D721Med (cell line): ENCODE results near the gene ADGRL3.

Experiments
- DNase-seq: peaks from one replicate; pipeline ENCODE4 v3.0.0; 2011; ENCODE audit warnings: low spot score; ENCODE audit not compliant: insufficient read length
- FAIRE-seq: peaks from 2 replicates; lab custom pipeline; 2011; peaks lifted over from hg19 to GRCh38; lab: Jason Lieb, UNC
- TF ChIP-seq, protein P1 (sequence below): IDR thresholded peaks from 2 replicates; pipeline ENCODE4 v1.5.1; 2012; ENCODE audit warnings: mild to moderate bottlenecking, control low read depth; ENCODE audit not compliant: insufficient read depth; ENCODE audit errors: missing control alignments

Gene ADGRL3

DNA sequence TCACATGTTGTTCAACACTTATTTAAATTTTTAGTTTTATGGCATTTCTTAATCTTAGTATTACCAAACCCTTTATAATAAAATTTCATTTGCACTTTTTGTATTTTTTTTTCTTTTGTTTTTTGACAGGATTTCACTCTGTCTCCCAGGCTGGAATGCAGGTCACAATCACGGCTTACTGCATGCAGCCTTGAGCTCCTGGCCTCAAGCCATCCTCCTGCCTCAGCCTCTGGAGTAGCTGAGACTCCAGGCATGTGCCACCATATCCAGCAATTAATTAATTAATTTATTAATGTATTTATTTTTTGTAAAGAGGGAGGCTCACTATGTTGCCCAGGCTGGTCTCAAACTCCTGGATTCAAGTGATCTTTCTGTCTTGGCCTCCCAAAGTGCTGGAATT, 133.4 kb downstream of the ADGRL3 start:
- FAIRE-seq (no peak), DNase-seq (no peak)
- TF ChIP-seq, protein P1, sequence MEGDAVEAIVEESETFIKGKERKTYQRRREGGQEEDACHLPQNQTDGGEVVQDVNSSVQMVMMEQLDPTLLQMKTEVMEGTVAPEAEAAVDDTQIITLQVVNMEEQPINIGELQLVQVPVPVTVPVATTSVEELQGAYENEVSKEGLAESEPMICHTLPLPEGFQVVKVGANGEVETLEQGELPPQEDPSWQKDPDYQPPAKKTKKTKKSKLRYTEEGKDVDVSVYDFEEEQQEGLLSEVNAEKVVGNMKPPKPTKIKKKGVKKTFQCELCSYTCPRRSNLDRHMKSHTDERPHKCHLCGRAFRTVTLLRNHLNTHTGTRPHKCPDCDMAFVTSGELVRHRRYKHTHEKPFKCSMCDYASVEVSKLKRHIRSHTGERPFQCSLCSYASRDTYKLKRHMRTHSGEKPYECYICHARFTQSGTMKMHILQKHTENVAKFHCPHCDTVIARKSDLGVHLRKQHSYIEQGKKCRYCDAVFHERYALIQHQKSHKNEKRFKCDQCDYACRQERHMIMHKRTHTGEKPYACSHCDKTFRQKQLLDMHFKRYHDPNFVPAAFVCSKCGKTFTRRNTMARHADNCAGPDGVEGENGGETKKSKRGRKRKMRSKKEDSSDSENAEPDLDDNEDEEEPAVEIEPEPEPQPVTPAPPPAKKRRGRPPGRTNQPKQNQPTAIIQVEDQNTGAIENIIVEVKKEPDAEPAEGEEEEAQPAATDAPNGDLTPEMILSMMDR = no peak

DNA sequence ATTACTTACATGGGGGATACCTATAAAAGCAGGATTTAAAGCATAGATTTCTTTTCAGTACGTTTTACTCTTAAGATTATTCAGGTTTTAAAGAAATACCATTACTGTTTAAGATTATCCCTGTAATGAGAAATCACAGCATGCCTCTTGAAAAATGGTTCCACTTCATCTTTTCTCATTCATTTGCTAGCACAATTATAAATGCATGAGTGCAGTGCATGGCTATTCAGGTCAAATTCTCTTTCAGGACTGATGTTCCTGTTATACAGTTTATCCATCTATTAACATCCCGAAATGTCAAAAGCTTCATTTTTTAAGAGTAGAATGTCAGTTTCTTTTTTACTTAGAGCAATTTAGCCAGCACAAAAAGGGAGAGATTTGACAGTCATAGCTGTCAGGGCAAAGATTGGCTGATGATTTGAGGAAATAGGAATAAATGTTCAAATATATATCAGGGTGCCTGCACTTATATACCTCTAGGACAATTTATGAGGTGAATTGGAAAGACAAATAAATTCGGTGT, 135.2 kb downstream of the ADGRL3 start:
- no peak for FAIRE-seq
- TF ChIP-seq, protein P1 = no peak
- no peak for DNase-seq

DNA sequence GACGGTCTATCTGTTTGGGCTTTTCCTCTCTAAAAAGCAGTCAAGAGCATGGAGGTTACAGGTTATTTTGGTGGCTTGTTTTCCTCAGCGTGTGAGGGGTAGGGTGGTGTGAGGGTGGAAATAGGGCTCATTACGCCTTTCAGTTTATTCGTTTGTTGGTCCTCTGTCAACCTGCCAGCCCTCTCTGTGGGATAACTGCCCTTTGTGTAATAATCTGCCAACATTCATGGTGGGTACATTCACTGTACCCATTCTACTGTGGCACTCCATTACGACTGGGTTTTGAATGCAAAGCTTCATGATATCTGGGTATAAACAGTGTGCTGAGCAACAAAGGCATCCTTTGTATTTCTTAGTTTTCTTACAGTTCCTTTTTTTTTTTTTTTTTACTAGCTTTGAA, 136.4 kb downstream of the ADGRL3 start:
- FAIRE-seq = no peak
- TF ChIP-seq, protein P1 = no peak
- DNase-seq = no peak

DNA sequence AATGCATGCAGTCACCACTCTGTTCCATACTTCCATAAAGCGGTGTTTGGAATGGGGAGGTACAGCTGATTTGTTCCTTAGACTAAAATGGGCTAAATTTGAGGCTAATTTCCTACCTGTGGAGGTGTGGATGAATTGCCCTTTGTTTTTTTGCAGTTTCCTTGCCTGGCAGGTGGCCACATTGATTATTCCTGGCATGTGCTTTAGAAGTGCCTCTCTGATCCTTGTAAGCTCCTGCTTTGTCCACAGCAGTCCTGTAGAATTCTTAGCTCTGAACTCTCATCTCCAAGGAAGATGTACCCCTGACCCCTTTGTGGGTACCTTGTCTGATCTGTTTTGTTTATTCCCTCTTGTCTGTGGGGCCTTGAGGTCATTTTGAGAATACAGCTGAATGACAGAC, 136.8 kb downstream of the ADGRL3 start:
- TF ChIP-seq, protein P1 = no peak
- DNase-seq (no peak), FAIRE-seq (no peak)

DNA sequence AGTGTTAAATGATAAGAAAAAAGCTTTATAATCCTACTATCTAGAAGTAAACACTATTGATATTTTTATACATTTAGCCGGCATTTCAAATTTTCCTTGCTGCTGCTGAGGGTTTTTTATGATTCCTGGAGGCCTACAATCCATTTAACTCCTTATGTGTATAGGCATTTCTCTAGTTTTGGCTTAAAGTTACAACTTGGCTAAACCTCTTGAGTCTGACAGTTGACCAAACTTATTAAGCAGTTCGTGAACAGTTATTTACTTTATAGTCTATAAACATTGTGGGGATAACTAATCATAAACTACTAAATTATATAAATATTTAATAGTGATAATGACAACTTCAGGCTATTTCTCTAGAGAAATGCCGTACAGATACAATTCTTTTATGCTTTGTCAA, 141.9 kb downstream of the ADGRL3 start:
- TF ChIP-seq, protein P1 = no peak
- DNase-seq = no peak
- no peak for FAIRE-seq

DNA sequence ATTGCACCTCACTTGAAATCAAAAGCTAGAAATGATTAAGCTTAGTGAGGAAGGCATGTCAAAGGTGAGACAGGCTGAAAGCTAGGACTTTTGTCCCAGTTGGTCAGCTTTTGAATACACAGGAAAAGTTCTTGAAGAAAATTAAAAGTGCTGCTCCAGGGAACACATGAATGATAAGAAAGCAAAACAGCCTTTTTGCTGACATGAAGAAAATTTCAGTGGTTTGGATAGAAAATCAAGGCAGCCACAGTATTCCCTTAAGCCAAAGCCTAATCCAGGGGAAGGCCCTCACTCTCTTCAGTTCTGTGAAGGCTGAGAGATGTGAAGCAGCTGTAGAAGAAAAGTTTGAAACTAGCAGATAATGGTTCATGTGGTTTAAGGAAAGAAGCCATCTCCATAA, 150.8 kb downstream of the ADGRL3 start:
- DNase-seq (no peak), FAIRE-seq (no peak)
- TF ChIP-seq, protein P1 = no peak

DNA sequence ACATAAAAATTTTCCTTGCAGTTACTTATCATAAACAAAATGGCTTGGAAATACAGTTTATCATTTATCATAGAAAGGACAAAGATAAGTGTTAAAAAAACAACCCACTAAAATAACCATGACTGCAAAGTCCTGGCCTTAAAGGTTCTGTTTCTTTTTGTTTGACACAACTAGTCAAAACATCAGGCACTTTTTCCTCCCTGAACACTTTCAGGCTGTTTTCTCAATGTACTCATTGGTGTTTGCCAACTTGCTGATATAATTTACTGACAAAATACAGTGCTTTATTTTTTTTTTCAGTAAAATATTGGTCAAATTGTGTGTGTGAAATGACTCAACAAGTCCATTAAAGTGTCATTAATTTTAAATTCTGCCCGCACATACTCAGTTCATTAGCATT, 156.6 kb downstream of the ADGRL3 start:
- TF ChIP-seq, protein P1 = no peak
- FAIRE-seq = no peak

More for the DNA sequence above, 156.6 kb downstream of the ADGRL3 start:
- no peak for DNase-seq
